Brain microvascular endothelial cell (primary cell): ENCODE data around the gene CD59.
A peak's percentile ranks its signal among the peaks of the same experiment; 100 is the strongest.

Source experiments
- DNase-seq: peaks from one replicate; pipeline ENCODE4 v3.0.0-alpha.2; 2020
- H3K27ac ChIP-seq: fragments of 250-450 bp; sonication (Bioruptor Pico); 2 replicates; pipeline ENCODE4 v1.5.1; 2020; ENCODE audit warnings: mild to moderate bottlenecking, moderate library complexity
- H3K27me3 ChIP-seq: fragments of 250-450 bp; sonication (Bioruptor Pico); replicated peaks from 2 replicates; pipeline ENCODE4 v1.5.1; 2020; ENCODE audit warnings: mild to moderate bottlenecking
- H3K36me3 ChIP-seq: fragments of 250-450 bp; sonication (Bioruptor Pico); replicated peaks from 2 replicates; pipeline ENCODE4 v1.5.1; 2020; ENCODE audit warnings: mild to moderate bottlenecking
- H3K4me3 ChIP-seq: 2 replicates; pipeline ENCODE4 v1.5.1; 2011; ENCODE audit warnings: low read depth, mild to moderate bottlenecking, control low read depth, low read length, moderate library complexity
- in situ Hi-C: cut with HindIII; loops from 2 replicates; pipeline ENCODE4 v1.10.0; 2017; ENCODE audit warnings: low sequenced_read_pairs, low pct_ligation_motif_present
- TF ChIP-seq, protein P1 (sequence below): IDR thresholded peaks from 2 replicates; pipeline ENCODE4 v1.5.1; 2011; ENCODE audit warnings: low read depth, mild to moderate bottlenecking, moderate library complexity, low read length, control low read depth, inconsistent platforms; ENCODE audit errors: missing control alignments

CD59 gene

DNA sequence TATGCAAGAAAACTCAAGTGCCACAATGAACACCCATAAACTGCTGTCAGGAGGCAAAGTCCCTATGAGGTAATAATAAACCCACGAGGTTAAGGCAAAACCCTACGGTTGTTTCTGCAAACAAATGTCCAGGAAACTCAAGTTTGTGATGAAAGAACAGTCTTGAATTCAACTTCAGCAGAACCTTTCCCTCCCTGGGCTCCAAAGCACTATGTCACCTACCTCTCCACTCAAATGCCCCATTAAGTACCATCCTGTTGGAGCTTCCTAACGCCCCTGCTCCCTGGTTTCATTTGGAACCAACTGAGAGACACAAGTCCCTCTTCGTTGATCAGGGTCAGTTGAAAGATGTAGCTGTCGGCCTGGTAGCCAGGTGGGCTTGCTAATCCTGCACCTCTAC, 33.0 kb downstream of the CD59 start:
- H3K27me3 ChIP-seq, result no peaks in the 10 kb centered on the region
- no peak overlapping the region for H3K4me3 ChIP-seq
- peak overlapping the region; percentile 95 for H3K27ac ChIP-seq
- in situ Hi-C loops, result no loop called here
- DNase-seq, result no peak
- TF ChIP-seq, protein P1, sequence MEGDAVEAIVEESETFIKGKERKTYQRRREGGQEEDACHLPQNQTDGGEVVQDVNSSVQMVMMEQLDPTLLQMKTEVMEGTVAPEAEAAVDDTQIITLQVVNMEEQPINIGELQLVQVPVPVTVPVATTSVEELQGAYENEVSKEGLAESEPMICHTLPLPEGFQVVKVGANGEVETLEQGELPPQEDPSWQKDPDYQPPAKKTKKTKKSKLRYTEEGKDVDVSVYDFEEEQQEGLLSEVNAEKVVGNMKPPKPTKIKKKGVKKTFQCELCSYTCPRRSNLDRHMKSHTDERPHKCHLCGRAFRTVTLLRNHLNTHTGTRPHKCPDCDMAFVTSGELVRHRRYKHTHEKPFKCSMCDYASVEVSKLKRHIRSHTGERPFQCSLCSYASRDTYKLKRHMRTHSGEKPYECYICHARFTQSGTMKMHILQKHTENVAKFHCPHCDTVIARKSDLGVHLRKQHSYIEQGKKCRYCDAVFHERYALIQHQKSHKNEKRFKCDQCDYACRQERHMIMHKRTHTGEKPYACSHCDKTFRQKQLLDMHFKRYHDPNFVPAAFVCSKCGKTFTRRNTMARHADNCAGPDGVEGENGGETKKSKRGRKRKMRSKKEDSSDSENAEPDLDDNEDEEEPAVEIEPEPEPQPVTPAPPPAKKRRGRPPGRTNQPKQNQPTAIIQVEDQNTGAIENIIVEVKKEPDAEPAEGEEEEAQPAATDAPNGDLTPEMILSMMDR, result no peak
- peaks cover 37% of the 10 kb centered on the region for H3K36me3 ChIP-seq

DNA sequence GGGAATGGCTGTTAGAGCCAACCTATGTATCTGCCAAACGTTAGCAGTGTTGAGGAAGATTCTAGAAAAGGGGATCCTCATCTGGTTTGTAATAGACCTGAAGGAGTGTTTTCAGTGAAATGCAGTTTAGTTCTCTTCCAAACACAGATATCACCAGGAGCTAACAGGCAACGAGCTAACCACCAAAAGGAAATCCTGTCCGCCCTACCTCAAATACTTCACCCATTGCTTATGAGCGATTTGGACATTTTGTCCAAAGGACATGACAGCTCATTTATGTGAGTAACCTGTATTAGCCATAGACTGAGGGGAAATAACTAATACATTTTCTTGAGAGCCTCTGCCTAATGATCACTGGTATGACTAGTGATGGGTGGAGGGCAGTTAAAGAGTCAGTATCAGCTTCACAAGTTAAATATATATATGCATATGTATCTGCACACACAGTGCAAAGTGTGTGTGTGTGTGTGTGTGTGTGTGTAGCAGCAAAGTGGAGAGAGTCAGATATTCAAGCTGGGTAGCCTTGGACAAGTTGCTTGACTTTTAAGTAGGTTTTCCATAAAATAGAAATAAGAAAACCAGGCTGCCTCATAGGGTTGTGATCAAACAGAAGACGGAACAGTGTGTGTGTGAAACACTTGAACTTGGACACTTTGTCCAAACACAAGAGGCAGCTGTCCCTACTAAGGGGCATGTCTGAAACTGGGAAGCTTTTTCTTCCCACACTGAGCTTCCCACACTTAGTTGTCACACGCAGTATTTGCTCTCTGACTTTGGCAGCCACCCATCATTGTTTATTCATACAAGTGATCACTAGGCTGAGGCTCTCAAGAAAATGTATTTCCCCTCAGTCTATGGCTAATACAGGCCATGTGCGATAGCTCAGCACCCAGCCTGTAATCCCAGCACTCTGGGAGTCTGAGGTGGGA, 34.7 kb downstream of the CD59 start:
- peak overlapping the region; percentile 95 for H3K27ac ChIP-seq
- H3K36me3 ChIP-seq, result peaks cover 22% of the 10 kb centered on the region
- peak; percentile 87 for DNase-seq
- no peaks in the 10 kb centered on the region for H3K27me3 ChIP-seq
- in situ Hi-C loops, result no loop called here
- TF ChIP-seq, protein P1, result no peak
- peak overlapping the region; percentile 36 for H3K4me3 ChIP-seq

DNA sequence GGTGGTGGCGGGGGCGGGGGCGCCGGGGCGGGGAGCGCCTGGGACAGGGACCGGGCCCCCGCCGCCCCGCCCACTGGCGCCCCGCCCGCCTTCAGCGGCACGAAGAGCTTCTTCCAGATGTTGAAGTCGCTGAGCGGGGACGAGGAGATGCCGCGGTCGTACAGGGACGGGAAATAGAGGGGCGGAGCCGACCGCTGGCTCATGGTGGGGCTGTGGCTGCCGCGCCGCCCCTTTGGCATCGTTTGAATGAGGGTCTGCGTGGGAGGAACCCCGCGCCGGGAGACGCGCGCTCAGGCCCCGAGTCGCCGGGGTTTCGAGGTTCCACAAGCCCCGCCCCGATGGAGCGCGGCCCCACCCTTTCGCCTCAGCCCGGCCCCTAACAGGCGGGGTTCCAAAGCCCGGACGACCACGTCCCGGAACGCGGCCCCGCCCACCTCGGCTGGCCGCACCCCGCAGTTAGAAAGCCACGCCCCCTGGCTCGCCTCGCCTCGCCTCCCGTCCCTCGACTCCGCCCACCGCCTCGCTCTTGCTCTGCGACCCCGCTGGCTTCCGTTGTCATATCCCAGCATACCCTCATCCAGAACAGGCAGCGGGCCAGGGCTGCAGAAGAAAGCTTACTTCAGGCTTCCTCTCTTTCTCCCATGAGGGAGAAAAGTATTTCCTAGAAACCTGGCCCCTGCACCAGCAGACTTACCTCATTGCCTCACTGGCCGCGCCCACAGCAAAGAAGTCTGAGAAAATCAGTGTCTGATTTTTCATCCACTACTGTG, 35.5 kb downstream of the CD59 start, which contains the start of gene C11orf91:
C11orf91 (minus strand) TSS at position 325 of the 770 bp plus-strand sequence; CDS start at position 239, 86 bp downstream.
- Histone ChIP-seq H3K36me3 (peaks cover 15% of the 10 kb centered on the region), H3K27me3 (no peaks in the 10 kb centered on the region), H3K4me3 (peak within 1 kb of the TSS; percentile 53), H3K27ac (peak within 1 kb of the TSS; percentile 95)
- TF ChIP-seq, protein P1, result no peak
- in situ Hi-C loops, result no loop called here
- peak; percentile 97 for DNase-seq

DNA sequence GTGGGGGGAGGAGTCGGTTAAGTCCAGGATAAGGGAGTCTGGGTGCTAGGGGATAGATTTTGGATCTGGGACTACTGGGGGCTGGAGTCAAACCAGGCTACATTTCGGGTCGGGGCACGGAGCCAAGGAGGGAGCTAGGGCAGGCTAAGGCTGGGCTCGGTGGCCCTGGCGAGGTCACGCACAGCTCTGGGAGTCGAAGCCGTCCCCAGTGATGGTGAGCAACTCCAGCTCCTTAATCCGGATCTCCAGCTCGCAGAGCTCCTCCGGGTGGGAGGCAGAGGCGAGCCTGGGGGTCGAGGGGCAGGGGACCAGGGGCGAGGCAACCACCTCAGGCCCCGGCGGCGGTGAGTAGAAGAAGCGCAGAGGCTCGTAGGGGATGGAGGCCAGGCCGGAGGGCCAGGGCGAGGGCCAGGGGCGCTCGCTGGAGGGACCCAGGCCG, 36.1 kb downstream of the CD59 start:
- Histone ChIP-seq H3K27ac (peak overlapping the region; percentile 95), H3K4me3 (peak overlapping the region; percentile 53), H3K36me3 (peaks cover 9% of the 10 kb centered on the region), H3K27me3 (no peaks in the 10 kb centered on the region)
- no peak for DNase-seq
- TF ChIP-seq, protein P1, result no peak
- in situ Hi-C loops, result no loop called here

DNA sequence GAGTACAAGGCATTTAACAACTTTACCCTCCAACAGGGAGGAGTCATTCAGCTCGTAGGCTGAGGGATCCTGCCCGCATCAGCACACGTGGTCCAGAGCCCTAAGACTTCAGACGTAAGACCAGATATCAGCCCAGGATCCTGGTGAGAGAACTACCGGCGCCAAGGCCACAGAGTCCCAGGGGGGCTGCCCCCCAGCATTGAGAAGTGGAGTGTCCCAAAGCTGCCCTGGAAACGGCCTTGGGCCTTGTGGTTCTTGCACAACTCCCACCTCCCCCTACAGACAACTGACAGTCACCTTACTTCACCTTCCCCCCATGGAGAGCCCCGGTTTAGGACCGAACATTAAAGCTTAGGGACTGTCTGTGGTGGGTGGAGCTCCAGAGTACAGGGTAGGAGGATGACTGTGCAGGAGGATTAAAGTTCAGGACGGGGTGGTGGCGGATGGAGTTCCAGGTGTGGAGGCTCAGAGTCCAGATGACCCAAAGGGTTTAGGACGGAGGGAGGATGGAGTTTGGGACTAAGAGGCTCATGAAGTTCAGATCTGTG, 36.6 kb downstream of the CD59 start:
- TF ChIP-seq, protein P1, result no peak
- Histone ChIP-seq H3K4me3 (no peak overlapping the region), H3K36me3 (peaks cover 7% of the 10 kb centered on the region), H3K27ac (peak overlapping the region; percentile 95), H3K27me3 (no peaks in the 10 kb centered on the region)
- in situ Hi-C loops, result no loop called here
- no peak for DNase-seq
